Central memory CD8-positive, alpha-beta T cell (primary cell): Measurements from ENCODE around the gene CCL25.
A peak's percentile ranks its signal among the peaks of the same experiment; 100 is the strongest.

Source experiments
- ATAC-seq: fragments of 150-1000 bp; cut with Tn5 transposase; replicated peaks from 2 replicates; pipeline ENCODE4 v1.10.0; 2022; ENCODE audit warnings: mild to moderate bottlenecking, moderate FRiP score, moderate number of reproducible peaks; ENCODE audit not compliant: poor library complexity, severe bottlenecking; ENCODE audit errors: extremely low read depth
- DNase-seq, 2 donors: peaks; one replicate each; pipeline ENCODE4 v3.0.0; 2021; ENCODE audit warnings: low spot score in 2 of 2
- H3K27ac Mint-ChIP-seq: one replicate; pipeline ENCODE4 v1.8.0; 2022; ENCODE audit warnings: low read depth, mild to moderate bottlenecking, moderate library complexity, mixed read lengths
- H3K27me3 Mint-ChIP-seq: one replicate; pipeline ENCODE4 v1.8.0; 2022; ENCODE audit warnings: mixed read lengths
- H3K36me3 Mint-ChIP-seq: one replicate; pipeline ENCODE4 v1.8.0; 2022; ENCODE audit warnings: mild to moderate bottlenecking, moderate library complexity, mixed read lengths; ENCODE audit not compliant: insufficient read depth
- H3K4me1 Mint-ChIP-seq: one replicate; pipeline ENCODE4 v1.8.0; 2022; ENCODE audit warnings: mixed read lengths
- H3K4me3 Mint-ChIP-seq: one replicate; pipeline ENCODE4 v1.8.0; 2022; ENCODE audit warnings: mild to moderate bottlenecking, moderate library complexity, mixed read lengths
- H3K9me3 Mint-ChIP-seq: one replicate; pipeline ENCODE4 v1.8.0; 2022; ENCODE audit warnings: mixed read lengths

The CCL25 gene

GRCh38 chr19:8054169-8054568 lies 1.6 kb downstream of the CCL25 start:
- DNase-seq (no peak), ATAC-seq (no peak)
- Mint-ChIP-seq H3K4me1 (peaks cover 13% of the 10 kb centered on the region), H3K9me3 (no peaks in the 10 kb centered on the region), H3K27ac (peak overlapping the region; percentile 5), H3K36me3 (no peaks in the 10 kb centered on the region), H3K4me3 (no peak overlapping the region), H3K27me3 (no peaks in the 10 kb centered on the region)

- Mint-ChIP-seq H3K9me3 (no peaks in the 10 kb centered on the region), H3K4me1 (peaks cover 6% of the 10 kb centered on the region), H3K27me3 (no peaks in the 10 kb centered on the region), H3K4me3 (no peak overlapping the region), H3K27ac (no peak overlapping the region), H3K36me3 (peaks cover 2% of the 10 kb centered on the region)
- no peak for DNase-seq
- no peak for ATAC-seq
These were observed 4.0 kb downstream of the CCL25 start for GRCh38 chr19:8056533-8056932.

GRCh38 chr19:8057545-8058270 lies 5.1 kb downstream of the CCL25 start:
- ATAC-seq (no peak), DNase-seq (no peak)
- H3K4me1 Mint-ChIP-seq, result no peaks in the 10 kb centered on the region
- H3K27ac Mint-ChIP-seq, result no peak overlapping the region
- H3K36me3 Mint-ChIP-seq, result peaks cover 2% of the 10 kb centered on the region
- no peaks in the 10 kb centered on the region for H3K9me3 Mint-ChIP-seq
- no peak overlapping the region for H3K4me3 Mint-ChIP-seq
- H3K27me3 Mint-ChIP-seq, result peaks cover 7% of the 10 kb centered on the region

- H3K27me3 Mint-ChIP-seq, result peaks cover 12% of the 10 kb centered on the region
- peaks cover 5% of the 10 kb centered on the region for H3K9me3 Mint-ChIP-seq
- H3K4me1 Mint-ChIP-seq, result no peaks in the 10 kb centered on the region
- no peak overlapping the region for H3K27ac Mint-ChIP-seq
- ATAC-seq, result no peak
- DNase-seq, result no peak
- H3K36me3 Mint-ChIP-seq, result peaks cover 3% of the 10 kb centered on the region
- H3K4me3 Mint-ChIP-seq, result no peak overlapping the region
These were observed 12.6 kb downstream of the CCL25 start for GRCh38 chr19:8064911-8065874.

GRCh38 chr19:8065875-8066261 lies 13.3 kb downstream of the CCL25 start:
- Mint-ChIP-seq H3K27me3 (peaks cover 12% of the 10 kb centered on the region), H3K9me3 (peaks cover 7% of the 10 kb centered on the region), H3K4me3 (no peak overlapping the region), H3K36me3 (peaks cover 3% of the 10 kb centered on the region), H3K4me1 (no peaks in the 10 kb centered on the region), H3K27ac (no peak overlapping the region)
- ATAC-seq (no peak), DNase-seq (no peak)

- DNase-seq (no peak), ATAC-seq (no peak)
- Mint-ChIP-seq H3K27ac (no peak overlapping the region), H3K9me3 (peaks cover 11% of the 10 kb centered on the region), H3K4me1 (no peaks in the 10 kb centered on the region), H3K27me3 (no peaks in the 10 kb centered on the region), H3K4me3 (no peak overlapping the region), H3K36me3 (peaks cover 3% of the 10 kb centered on the region)
These were observed 16.8 kb downstream of the CCL25 start for GRCh38 chr19:8069096-8069973.

GRCh38 chr19:8071912-8072311 lies 19.4 kb downstream of the CCL25 start:
- H3K27me3 Mint-ChIP-seq, result no peaks in the 10 kb centered on the region
- H3K36me3 Mint-ChIP-seq, result peaks cover 3% of the 10 kb centered on the region
- no peak overlapping the region for H3K4me3 Mint-ChIP-seq
- no peak for DNase-seq
- ATAC-seq, result no peak
- no peaks in the 10 kb centered on the region for H3K4me1 Mint-ChIP-seq
- peaks cover 14% of the 10 kb centered on the region for H3K9me3 Mint-ChIP-seq
- H3K27ac Mint-ChIP-seq, result no peak overlapping the region

GRCh38 chr19:8074501-8074900 lies 21.9 kb downstream of the CCL25 start:
- H3K4me3 Mint-ChIP-seq, result no peak overlapping the region
- ATAC-seq, result no peak
- H3K9me3 Mint-ChIP-seq, result peaks cover 14% of the 10 kb centered on the region

GRCh38 chr19:8075158-8076074 lies 22.9 kb downstream of the CCL25 start:
- Mint-ChIP-seq H3K27me3 (peaks cover 6% of the 10 kb centered on the region), H3K27ac (no peak overlapping the region), H3K4me3 (no peak overlapping the region), H3K36me3 (no peaks in the 10 kb centered on the region), H3K4me1 (no peaks in the 10 kb centered on the region), H3K9me3 (peaks cover 7% of the 10 kb centered on the region)
- DNase-seq (no peak), ATAC-seq (no peak)

More at GRCh38 chr19:8074501-8074900, 21.9 kb downstream of the CCL25 start:
- Mint-ChIP-seq H3K36me3 (no peaks in the 10 kb centered on the region), H3K4me1 (no peaks in the 10 kb centered on the region), H3K27me3 (peaks cover 2% of the 10 kb centered on the region), H3K27ac (no peak overlapping the region)
- no peak for DNase-seq

GRCh38 chr19:8079988-8080387 lies 27.4 kb downstream of the CCL25 start:
- no peak for DNase-seq

GRCh38 chr19:8080832-8081231 lies 28.3 kb downstream of the CCL25 start:
- Mint-ChIP-seq H3K27ac (no peak overlapping the region), H3K9me3 (no peaks in the 10 kb centered on the region), H3K36me3 (peaks cover 2% of the 10 kb centered on the region), H3K4me3 (no peak overlapping the region), H3K27me3 (peaks cover 24% of the 10 kb centered on the region), H3K4me1 (no peaks in the 10 kb centered on the region)
- ATAC-seq, result no peak
- DNase-seq, result no peak

More at GRCh38 chr19:8079988-8080387, 27.4 kb downstream of the CCL25 start:
- Mint-ChIP-seq H3K9me3 (no peaks in the 10 kb centered on the region), H3K27ac (no peak overlapping the region), H3K27me3 (peaks cover 24% of the 10 kb centered on the region), H3K4me1 (no peaks in the 10 kb centered on the region), H3K36me3 (peaks cover 2% of the 10 kb centered on the region), H3K4me3 (no peak overlapping the region)
- ATAC-seq, result no peak
